ENCODE results near the gene PDP2. TPM values are rescaled to one million over a fixed set of nuclear protein-coding genes. Genes with fewer than 3 reads are reported as not detected.
A peak's percentile ranks its signal among the peaks of the same experiment; 100 is the strongest.

The PDP2 gene, protein sequence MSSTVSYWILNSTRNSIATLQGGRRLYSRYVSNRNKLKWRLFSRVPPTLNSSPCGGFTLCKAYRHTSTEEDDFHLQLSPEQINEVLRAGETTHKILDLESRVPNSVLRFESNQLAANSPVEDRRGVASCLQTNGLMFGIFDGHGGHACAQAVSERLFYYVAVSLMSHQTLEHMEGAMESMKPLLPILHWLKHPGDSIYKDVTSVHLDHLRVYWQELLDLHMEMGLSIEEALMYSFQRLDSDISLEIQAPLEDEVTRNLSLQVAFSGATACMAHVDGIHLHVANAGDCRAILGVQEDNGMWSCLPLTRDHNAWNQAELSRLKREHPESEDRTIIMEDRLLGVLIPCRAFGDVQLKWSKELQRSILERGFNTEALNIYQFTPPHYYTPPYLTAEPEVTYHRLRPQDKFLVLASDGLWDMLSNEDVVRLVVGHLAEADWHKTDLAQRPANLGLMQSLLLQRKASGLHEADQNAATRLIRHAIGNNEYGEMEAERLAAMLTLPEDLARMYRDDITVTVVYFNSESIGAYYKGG
- total RNA-seq (ENCODE audit: unreplicated experiment) = 11.3 TPM
- long read RNA-seq, partial matches to known transcripts = 0 of 1 reads
- long read RNA-seq, other reads (novel, unspliced or antisense) = 1 of 1 reads

DNA sequence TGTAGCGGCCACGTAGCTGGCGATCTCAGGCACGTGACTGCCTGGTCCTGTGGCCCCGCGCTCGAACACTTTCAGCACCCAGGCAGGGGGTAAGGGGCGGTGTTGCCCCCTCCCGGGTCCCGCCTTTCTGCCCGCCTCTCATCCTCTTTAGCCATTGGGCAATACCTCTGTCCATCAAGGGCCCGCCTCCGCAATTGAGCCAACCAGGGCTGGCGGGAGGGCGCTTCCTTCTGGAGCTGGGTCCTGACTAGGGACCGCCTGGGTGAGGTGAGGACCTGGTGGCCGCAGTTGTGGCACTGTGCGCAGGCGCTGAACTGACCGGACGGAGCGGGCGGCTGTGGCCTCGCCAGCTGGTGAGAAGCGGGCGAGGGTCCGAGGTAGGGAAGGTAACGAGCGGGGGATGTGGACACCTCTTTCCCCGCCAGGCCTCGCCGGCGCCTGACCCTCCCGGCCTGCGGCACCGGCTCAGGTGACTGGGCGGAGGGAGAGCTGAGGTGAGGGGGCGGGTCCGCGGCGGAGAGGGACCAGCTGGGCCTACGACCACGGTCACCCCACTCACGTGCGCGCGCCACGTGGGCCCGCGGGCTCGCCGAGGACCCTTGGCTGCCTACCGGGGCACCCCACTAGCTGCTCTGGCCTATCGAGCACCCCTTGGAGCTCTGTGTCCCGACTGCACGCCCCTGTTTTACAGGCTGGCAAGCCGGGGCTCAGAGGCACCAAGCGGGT is at the start of gene PDP2:
Gene PDP2, plus strand, starts transcription at position 228 of the 726 bp plus-strand sequence. CDS start 3,770 bp downstream, outside the sequence.
- Mint-ChIP-seq H3K36me3 (ENCODE audit: low read depth, unreplicated experiment) (peaks cover 9% of the 10 kb centered on the region), H3K27ac (ENCODE audit: unreplicated experiment) (no peak within 1 kb of the TSS), H3K4me1 (ENCODE audit: unreplicated experiment) (peaks cover 6% of the 10 kb centered on the region), H3K4me3 (ENCODE audit: unreplicated experiment) (peak within 1 kb of the TSS; percentile 97), H3K27me3 (ENCODE audit: unreplicated experiment) (peaks cover 8% of the 10 kb centered on the region), H3K9me3 (ENCODE audit: unreplicated experiment) (no peaks in the 10 kb centered on the region)
- TF ChIP-seq, protein P1, sequence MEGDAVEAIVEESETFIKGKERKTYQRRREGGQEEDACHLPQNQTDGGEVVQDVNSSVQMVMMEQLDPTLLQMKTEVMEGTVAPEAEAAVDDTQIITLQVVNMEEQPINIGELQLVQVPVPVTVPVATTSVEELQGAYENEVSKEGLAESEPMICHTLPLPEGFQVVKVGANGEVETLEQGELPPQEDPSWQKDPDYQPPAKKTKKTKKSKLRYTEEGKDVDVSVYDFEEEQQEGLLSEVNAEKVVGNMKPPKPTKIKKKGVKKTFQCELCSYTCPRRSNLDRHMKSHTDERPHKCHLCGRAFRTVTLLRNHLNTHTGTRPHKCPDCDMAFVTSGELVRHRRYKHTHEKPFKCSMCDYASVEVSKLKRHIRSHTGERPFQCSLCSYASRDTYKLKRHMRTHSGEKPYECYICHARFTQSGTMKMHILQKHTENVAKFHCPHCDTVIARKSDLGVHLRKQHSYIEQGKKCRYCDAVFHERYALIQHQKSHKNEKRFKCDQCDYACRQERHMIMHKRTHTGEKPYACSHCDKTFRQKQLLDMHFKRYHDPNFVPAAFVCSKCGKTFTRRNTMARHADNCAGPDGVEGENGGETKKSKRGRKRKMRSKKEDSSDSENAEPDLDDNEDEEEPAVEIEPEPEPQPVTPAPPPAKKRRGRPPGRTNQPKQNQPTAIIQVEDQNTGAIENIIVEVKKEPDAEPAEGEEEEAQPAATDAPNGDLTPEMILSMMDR (IDR thresholded peaks at IDR 0.05; ENCODE audit: unreplicated experiment) = no peak
- peak; percentile 92 for DNase-seq (ENCODE audit: low spot score)

DNA sequence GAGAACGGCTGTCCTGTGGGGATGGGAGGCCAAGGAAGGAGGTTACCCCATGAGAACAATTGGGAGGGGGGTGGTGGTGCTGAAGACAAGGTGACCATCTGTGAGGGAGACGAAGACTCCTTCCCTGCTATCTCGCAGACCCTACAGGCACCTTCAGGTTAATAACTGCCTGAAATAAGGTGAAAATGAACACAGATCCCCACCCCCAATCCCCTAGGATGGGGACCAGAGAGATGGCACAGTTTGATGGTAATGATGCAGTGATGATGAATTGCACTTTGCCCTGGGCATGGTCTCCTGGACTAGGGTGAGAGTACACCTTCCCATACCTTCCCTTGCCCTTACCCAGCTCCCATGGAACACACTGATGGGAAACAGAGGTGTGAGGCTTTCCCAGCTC is 48.1 kb upstream of the PDP2 start:
- peaks cover 5% of the 10 kb centered on the region for H3K36me3 Mint-ChIP-seq (ENCODE audit: low read depth, unreplicated experiment)
- no peak for DNase-seq (ENCODE audit: low spot score)

DNA sequence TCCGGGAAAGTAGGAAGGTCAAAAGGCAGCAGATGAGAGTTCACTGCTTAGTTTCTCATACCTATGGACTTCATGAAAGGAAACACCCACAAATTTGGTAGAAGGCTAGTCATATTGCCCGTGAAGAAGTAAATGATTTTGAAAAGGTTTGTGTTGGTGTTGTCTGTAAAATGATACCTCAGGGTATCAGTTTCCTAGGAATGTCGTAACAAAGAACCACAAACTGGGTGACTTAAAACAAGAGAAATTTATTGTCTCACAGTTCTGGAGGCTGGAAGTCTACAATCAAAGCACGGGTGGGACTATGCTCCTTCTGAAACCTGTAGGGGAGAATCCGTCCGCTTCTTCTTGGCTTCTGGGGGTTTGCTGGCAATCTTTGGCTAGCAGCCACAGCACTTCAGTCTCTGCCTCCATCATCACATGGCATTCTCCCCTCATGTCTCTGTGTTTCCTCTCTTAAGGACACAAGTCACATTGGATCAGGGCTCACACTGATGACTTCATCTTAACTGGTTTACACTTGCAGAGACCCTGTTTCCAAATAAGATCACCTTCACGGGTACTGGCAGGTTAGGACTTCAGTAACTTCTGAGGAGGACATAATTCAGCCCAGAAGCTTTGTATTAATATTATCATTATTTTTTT is 47.5 kb upstream of the PDP2 start:
- H3K27ac Mint-ChIP-seq (ENCODE audit: unreplicated experiment) = no peak overlapping the region
- peaks cover 14% of the 10 kb centered on the region for H3K4me1 Mint-ChIP-seq (ENCODE audit: unreplicated experiment)
- DNase-seq (ENCODE audit: low spot score) = no peak
- TF ChIP-seq, protein P1 (IDR thresholded peaks at IDR 0.05; ENCODE audit: unreplicated experiment) = no peak
- H3K9me3 Mint-ChIP-seq (ENCODE audit: unreplicated experiment) = no peaks in the 10 kb centered on the region
- no peak overlapping the region for H3K4me3 Mint-ChIP-seq (ENCODE audit: unreplicated experiment)
- no peaks in the 10 kb centered on the region for H3K27me3 Mint-ChIP-seq (ENCODE audit: unreplicated experiment)
- peaks cover 3% of the 10 kb centered on the region for H3K36me3 Mint-ChIP-seq (ENCODE audit: low read depth, unreplicated experiment)

More for the DNA sequence above, 48.1 kb upstream of the PDP2 start:
- Mint-ChIP-seq H3K4me3 (ENCODE audit: unreplicated experiment) (no peak overlapping the region), H3K4me1 (ENCODE audit: unreplicated experiment) (peaks cover 14% of the 10 kb centered on the region), H3K9me3 (ENCODE audit: unreplicated experiment) (no peaks in the 10 kb centered on the region), H3K27me3 (ENCODE audit: unreplicated experiment) (no peaks in the 10 kb centered on the region), H3K27ac (ENCODE audit: unreplicated experiment) (no peak overlapping the region)
- TF ChIP-seq, protein P1 (IDR thresholded peaks at IDR 0.05; ENCODE audit: unreplicated experiment) = no peak

DNA sequence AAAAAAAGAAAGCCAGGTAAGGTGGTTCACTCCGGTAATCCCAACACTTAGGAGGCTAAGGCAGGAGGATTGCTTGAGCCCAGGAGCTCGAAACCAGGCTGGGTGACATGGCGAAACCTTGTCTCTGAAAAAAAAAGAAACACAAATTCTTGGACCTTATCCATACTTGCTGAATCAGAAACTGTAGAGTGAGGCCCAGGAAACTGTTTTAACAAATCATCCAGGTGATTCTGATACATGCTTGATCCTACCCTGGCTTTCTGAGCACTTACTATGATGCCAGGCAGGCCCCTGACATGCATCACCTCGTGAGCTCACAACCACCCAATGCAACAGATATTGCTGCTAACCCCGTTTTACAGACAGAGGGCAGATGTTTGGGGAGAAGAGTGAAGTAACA is 45.6 kb upstream of the PDP2 start:
- Mint-ChIP-seq H3K27ac (ENCODE audit: unreplicated experiment) (no peak overlapping the region), H3K4me1 (ENCODE audit: unreplicated experiment) (peaks cover 6% of the 10 kb centered on the region), H3K4me3 (ENCODE audit: unreplicated experiment) (no peak overlapping the region), H3K36me3 (ENCODE audit: low read depth, unreplicated experiment) (no peaks in the 10 kb centered on the region), H3K27me3 (ENCODE audit: unreplicated experiment) (peaks cover 7% of the 10 kb centered on the region), H3K9me3 (ENCODE audit: unreplicated experiment) (no peaks in the 10 kb centered on the region)
- no peak for DNase-seq (ENCODE audit: low spot score)
- TF ChIP-seq, protein P1 (IDR thresholded peaks at IDR 0.05; ENCODE audit: unreplicated experiment) = no peak
